Measurements from ENCODE around the gene PA2G4. TPM values are rescaled to one million over a fixed set of nuclear protein-coding genes. Genes with fewer than 3 reads are reported as not detected.

PA2G4 gene
- total and polyA plus RNA-seq, 2 of the 4 experiments (the other 2 are of a cell fraction), result 158 to 198 TPM

- TF ChIP-seq CHD1 (IDR thresholded peaks at IDR 0.05; ENCODE audit: low read depth, low read length), result no peak
- TF ChIP-seq RFX5 (IDR thresholded peaks at IDR 0.05; ENCODE audit: low read depth, low read length), result no peak
- TF ChIP-seq BHLHE40 (IDR thresholded peaks at IDR 0.05; ENCODE audit: low read depth, low read length), result 0 out of 2 replicates have a peak, but pooled peaks have one; percentile 11
Observed at GRCh38 chr12:56104815-56105608, 653 bp downstream of the PA2G4 start (continued).

GRCh38 chr12:56105609-56105902, 1.2 kb downstream of the PA2G4 start:
- Histone ChIP-seq H3K4ac (ENCODE audit: low read depth, low read length) (peak overlapping the region; percentile 31; the same call in 1 of the 2 replicates), H3K79me1 (ENCODE audit: low read depth in 1 of 2, low read length in 2 of 2) (peaks cover 17 to 28% of the 10 kb centered on the region in 2 experiments; a peak in 3 of 4 replicates), H4K20me1 (ENCODE audit: insufficient read depth, low read length) (peaks cover 12% of the 10 kb centered on the region), H3K18ac (ENCODE audit: low read depth, low read length) (no peak overlapping the region), H2BK5ac (ENCODE audit: low read depth, low read length, poor library complexity, severe bottlenecking) (no peak overlapping the region), H3K9me1 (ENCODE audit: insufficient read depth, low read length) (0 out of 2 replicates have a peak, but pooled peaks cover 2% of the 10 kb centered on the region), H3K4me3 (ENCODE audit: insufficient read depth, low read depth, low read length) (peak overlapping the region; percentile 88), H2BK120ac (ENCODE audit: low read depth, low read length) (no peak overlapping the region), H3K56ac (ENCODE audit: extremely low read depth, insufficient read depth, low read length) (peak overlapping the region; percentile 50), H3K4me2 (ENCODE audit: low read depth, low read length) (peak overlapping the region; percentile 90), H3K23ac (ENCODE audit: low read depth, low read length) (peak overlapping the region; percentile 91), H3K27ac (ENCODE audit: insufficient read depth, low read length) (no peak overlapping the region), H4K8ac (ENCODE audit: low read depth in 2 of 2, low read length in 2 of 2) (0 out of 4 replicates have a peak overlapping the region, but pooled peaks of 1 of the 2 experiments have one; percentile 85), H3K4me1 (ENCODE audit: control insufficient read depth, insufficient read depth, low read length) (peaks cover 5% of the 10 kb centered on the region; the same call in 1 of the 2 replicates), H2AK9ac (replicated peaks; ENCODE audit: low read depth, low read length, poor library complexity) (no peak overlapping the region), H3K36me3 (ENCODE audit: control insufficient read depth, insufficient read depth, low read length) (peaks cover 25% of the 10 kb centered on the region), H3K14ac (replicated peaks; ENCODE audit: low read depth, low read length) (peak overlapping the region; percentile 65; the same call in 1 of the 2 replicates), H4K91ac (ENCODE audit: insufficient read depth, low read depth, low read length) (no peak overlapping the region), H3K9ac (ENCODE audit: low read depth, low read length) (peak overlapping the region; percentile 97), H2AFZ (replicated peaks; ENCODE audit: low read length, poor library complexity) (no peak overlapping the region), H2BK20ac (ENCODE audit: low read depth, low read length) (no peak overlapping the region), H3K27me3 (ENCODE audit: control insufficient read depth, insufficient read depth, low read length) (no peaks in the 10 kb centered on the region), H2AK5ac (ENCODE audit: low read depth, low read length) (peak overlapping the region; percentile 52; the same call in 1 of the 2 replicates), H4K5ac (ENCODE audit: low read depth, low read length) (no peak overlapping the region), H2BK15ac (ENCODE audit: low read depth, low read length) (no peak overlapping the region), H3K9me3 (ENCODE audit: control insufficient read depth, insufficient read depth, low read length) (no peaks in the 10 kb centered on the region)
- DNase-seq (no peak), ATAC-seq (ENCODE audit: low read depth) (no peak)
- ChIA-PET POLR2A (ENCODE audit: unreplicated experiment) (no interaction called here), CTCF (no interaction called here)
- dilution Hi-C loops (cut with HindIII; ENCODE audit: low sequenced_read_pairs, unreplicated experiment) (no loop called here), intact Hi-C loops (cut with micrococcal nuclease) (loop anchor here (1.0 to 10.0 kb wide), 3 partner anchors 111 to 367 kb away; partner anchors contain the start of genes ORMDL2, SARNP and SUOX), in situ Hi-C loops (cut with MboI; ENCODE audit: low sequenced_read_pairs) (no loop called here)
- no TSS peak for BruUV-seq (replicated peaks)
- TF ChIP-seq CHD1 (IDR thresholded peaks at IDR 0.05; ENCODE audit: low read depth, low read length), result no peak
- TF ChIP-seq USF2 (IDR thresholded peaks at IDR 0.05; ENCODE audit: low read depth, low read length), result no peak
- no peak for TF ChIP-seq RFX5 (IDR thresholded peaks at IDR 0.05; ENCODE audit: low read depth, low read length)
- TF ChIP-seq FOS (IDR thresholded peaks at IDR 0.05; ENCODE audit: low read depth, low read length), result no peak
- TF ChIP-seq RAD21 (IDR thresholded peaks at IDR 0.05; ENCODE audit: low read length), result no peak
- no peak for TF ChIP-seq CEBPB (IDR thresholded peaks at IDR 0.05; ENCODE audit: low read depth, low read length)
- no peak for TF ChIP-seq POLR2A (IDR thresholded peaks at IDR 0.05; ENCODE audit: low read depth, low read length)
- TF ChIP-seq MAZ (IDR thresholded peaks at IDR 0.05; ENCODE audit: borderline replicate concordance, low read depth, low read length), result no peak
- no peak for TF ChIP-seq CTCF (conservative IDR thresholded peaks at IDR 0.05; ENCODE audit: low read depth, low read length)
- no CpG with 5 or more reads among the region's 2 CpGs for WGBS, 2 experiments (ENCODE audit: extremely low coverage in 2 of 2, insufficient read length in 1 of 2)
